Measurements from ENCODE around the gene FAM149B1.

GRCh38 chr10:73261362-73261995 is 93.6 kb downstream of the FAM149B1 start:
- TF ChIP-seq CTCF (IDR thresholded peaks at IDR 0.05) (no peak), POLR2A (IDR thresholded peaks at IDR 0.05) (no peak)

All from testis (tissue), 2 donors.